GM19468 (cell line): ENCODE measurements around the gene IDNK.
"Not testable (repeated sequence)": the region's sequence is repeated elsewhere in the genome, so short reads cannot be mapped to it uniquely, and the experiment has no call there.

Experiments used
- ATAC-seq: cut with Tn5 transposase; IDR thresholded peaks from one replicate; pipeline ENCODE4 v1.9.1; 2021; ENCODE audit warnings: mild to moderate bottlenecking, moderate library complexity, moderate number of reproducible peaks; ENCODE audit not compliant: unreplicated experiment; ENCODE audit errors: extremely low read depth

IDNK gene

GRCh38 chr9:83622939-83623678, at the start of gene IDNK:
Gene IDNK, plus strand, starts transcription at chr9:83623143. Its CDS starts 29 bp downstream, at chr9:83623172.
- ATAC-seq: peak; percentile 74

GRCh38 chr9:83574482-83574881, 48.5 kb upstream of the IDNK start:
- ATAC-seq: no peak

GRCh38 chr9:83582029-83582428, 40.9 kb upstream of the IDNK start:
- ATAC-seq: no peak

DNA sequence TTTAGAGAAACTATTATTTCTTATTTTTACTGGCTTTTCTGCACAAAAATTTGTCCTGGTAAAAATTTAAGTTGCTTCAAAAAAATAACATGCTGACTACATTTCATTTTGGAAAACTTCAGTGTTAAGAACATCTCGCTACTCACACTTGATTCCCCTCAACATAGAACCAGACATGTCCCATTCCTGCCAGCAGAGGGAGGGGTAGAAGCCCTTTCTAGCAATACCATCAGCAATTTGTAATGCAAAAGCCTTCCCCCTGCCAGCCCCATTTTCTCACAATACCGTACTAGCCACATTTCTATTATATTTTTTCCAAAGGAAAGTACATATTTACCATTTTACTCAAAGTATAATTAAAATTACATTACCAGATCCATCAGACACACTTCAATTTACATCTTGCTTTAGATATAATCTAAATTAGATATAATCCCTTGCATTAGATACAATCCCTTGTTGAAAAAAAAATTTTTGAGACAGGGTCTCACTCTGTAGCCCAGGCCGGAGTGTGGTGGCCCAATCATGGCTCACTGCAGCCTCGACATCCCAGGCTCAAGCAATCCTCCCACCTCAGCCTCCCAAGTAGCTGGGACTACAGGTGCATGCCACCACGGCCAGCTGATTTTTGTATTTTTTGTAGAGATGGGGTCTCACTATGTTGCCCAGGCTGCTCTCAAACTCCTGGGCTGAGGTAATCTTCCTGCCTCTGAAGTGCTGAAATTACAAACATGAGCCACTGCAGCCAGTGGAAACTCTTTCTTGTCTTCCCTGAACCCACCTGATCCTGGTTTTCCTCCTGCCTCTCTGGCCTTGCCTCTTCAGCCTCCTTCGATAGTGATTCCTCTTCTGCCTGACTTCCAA, 39.6 kb upstream of the IDNK start:
- no peak for ATAC-seq

DNA sequence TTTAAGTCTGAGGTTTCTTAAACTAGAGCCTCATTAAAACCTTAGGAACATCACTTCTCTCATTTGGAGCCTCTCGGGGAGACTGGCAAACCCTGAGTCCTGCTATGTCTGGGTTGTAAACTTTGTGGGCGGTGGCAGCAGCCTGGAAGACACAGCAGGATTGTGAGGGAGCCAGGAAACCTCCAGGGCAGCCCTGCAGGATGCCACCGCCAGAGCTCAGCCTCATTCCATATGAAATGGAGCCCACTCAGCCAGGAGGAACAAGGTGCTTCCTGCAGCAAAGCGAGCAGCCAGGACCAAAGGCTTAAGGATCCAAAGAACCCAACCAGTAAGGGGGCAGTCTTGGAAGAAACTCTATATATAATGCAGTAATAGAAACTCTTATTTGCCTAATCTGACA, 37.9 kb upstream of the IDNK start:
- ATAC-seq: no peak

DNA sequence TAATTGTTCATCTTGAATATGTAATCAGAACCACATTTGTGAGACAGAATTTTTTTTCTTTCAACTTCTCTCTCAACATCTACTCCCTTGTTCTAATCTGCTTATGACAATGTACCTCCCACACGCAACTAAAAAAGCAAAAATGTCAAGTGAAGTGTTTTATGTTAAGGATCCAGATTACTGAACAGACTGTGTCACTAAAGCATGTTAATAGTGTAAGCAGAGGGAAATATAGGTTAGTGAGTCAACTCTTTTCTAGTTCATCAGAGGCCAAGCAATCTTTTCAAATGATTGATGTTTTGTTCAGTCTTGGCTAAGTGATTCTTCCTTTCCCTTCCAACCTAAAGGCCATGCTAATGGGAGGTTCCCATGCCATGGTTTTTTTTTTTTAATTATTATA, 34.7 kb upstream of the IDNK start:
- ATAC-seq: no peak

- ATAC-seq: no peak
Observed at GRCh38 chr9:83596899-83597504, 25.9 kb upstream of the IDNK start.

GRCh38 chr9:83598487-83598886, 24.5 kb upstream of the IDNK start:
- no peak for ATAC-seq

DNA sequence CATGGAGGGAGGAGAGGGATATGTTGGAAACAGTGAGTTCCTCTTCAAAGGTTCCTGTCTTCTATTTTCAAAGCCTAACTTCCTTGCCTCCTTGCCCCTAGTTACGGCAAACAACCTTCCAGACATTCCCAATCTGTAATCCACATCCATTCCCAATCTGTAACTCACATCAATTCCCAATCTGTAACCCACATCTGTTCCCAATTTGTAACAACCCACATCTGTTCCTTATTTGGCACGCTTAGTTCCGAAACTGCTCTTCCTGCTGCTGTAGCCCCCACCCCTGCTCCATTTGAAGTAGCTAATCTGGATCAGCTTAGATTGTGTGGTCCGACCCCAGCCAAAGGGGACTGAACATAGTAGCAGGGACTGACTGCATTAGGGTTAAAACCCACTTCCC, 23.9 kb upstream of the IDNK start:
- ATAC-seq: no peak

- no peak for ATAC-seq
Observed at GRCh38 chr9:83601463-83601862, 21.5 kb upstream of the IDNK start.

- ATAC-seq: not testable (repeated sequence)
Observed at GRCh38 chr9:83607620-83608019, 15.3 kb upstream of the IDNK start.

DNA sequence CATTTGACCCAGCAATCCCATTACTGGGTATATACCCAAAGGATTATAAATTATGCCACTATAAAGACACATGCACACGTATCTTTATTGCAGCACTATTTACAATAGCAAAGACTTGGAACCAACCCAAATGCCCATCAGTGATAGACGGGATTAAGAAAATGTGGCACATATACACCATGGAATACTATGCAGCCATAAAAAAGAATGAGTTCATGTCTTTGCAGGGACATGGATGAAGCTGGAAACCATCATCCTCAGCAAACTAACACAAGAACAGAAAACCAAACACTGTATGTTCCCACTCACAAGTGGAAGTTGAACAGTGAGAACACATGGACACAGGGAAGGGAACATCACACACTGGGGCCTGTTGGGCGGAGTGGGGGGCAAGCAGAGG, 9.6 kb upstream of the IDNK start:
- ATAC-seq: not testable (repeated sequence)

DNA sequence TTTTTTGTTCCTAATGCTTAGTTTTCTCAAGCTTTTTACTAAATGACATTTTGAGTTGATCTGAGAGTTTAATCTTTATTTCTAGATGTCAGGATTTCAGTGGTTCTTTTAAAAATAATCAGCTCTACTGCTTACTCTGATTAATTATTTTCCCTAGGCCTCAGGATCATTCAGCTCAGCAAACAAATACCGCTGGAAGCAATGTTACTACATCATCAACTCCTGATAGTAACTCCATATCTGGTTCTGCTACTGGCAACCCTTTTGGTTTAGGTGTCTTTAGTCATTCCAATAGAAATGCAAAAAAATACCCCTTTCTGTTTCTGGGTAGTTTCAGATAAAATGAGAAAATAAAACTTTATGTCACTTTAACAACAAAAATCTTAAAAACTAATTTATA, 5.6 kb upstream of the IDNK start:
- ATAC-seq: no peak

DNA sequence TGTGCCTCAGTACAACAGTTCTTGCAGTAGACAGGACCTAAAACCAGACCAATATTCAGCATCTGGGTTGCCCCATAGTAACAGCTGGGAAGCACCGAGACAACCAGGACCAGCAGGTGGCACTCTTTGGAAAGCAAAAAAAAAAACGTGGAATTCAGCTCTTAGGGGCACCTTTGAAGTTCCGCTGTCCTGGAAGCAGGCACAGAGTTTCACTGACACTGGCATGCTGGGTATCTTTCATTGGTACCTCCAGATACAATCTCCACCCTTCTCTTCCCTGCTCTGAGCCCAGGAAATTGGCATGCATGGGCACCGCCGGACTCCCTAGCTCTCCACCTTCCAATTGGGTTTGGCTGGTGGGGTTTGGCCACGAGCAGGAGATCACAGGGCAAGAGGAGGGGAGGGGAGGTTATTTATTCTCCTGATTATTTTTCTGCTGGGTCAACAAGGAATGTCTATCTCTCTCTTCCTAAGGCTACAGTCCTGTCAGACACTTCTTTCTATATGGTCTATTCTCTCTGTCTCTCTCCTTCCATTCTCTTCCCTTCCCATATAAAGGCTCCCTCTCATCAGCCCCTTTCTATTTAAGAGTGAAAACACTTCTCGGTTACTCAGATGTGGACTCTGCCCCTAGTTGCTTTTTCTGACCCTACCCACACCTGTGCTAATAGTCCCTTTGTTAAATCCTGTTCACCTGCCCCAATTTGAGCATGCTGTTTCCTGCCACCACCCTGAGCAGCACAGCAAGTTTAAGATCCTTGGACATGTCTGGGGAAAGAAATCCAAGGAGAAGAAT, 1.9 kb upstream of the IDNK start:
- no peak for ATAC-seq

DNA sequence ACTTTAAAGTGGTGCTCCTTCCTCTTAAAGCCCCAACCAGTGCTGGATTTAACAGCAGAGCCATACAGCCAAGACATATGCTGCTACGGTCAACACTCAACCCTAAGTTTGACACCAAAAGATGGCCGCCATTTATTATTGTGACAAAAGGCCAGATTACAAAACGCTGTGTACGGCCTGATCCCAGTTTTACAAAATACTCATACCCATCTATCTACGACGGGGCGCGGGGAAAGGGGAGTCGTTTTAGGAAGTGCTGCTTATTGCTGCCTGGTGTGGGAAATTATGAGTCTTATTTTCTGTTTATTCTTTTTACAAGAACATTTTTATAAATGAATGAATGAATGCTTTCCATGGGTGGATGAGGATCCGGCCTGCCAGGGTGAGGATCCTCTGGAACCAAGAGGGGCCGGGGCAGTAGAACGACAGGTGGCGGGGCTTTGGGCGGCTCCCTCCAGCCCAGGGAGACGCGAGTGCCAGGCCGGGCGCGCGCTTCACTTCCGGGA, 457 bp upstream of the IDNK start:
- ATAC-seq: peak; percentile 7

DNA sequence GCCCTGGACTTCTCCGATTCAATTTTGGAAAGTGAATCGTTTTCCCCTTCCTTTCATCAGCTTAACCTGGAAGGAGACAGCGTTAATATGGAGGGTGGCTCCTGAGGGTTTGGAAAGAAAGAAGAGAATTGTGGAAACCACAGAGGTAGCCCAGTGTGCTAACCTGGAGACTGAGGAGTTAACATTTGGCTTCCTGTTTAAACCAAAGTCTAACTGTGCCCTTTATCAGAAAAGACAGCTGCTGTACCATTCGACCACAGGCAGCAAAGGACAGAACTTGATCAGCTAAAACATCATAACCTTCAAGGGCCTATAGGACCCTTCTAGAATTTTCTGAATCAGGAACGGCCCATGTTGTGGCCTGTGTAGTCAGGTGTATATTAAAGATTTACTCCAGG, 735 bp downstream of the IDNK start:
- ATAC-seq: no peak

DNA sequence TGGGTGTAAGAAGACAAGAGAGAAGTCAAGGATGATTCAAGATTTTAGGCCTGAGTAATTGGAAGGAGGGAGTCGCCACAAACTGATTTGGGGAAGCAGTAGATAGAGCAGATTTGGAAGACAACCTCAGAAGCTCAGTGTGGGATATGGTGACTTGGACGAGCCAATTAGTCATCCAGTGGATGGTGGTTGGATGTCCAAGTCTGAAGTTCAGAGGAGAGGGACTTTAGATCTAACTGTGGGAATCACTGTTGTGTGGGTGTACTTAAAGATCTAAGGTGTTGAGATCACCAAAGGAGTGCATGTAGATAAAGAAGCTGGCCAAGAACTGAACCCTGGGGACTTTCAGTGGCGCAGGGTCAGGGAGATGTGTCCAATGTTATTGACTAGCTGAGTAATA, 2.2 kb downstream of the IDNK start:
- ATAC-seq: no peak

GRCh38 chr9:83628540-83628939, 5.6 kb downstream of the IDNK start:
- no peak for ATAC-seq

- ATAC-seq: no peak
Observed at GRCh38 chr9:83629433-83630104, 6.6 kb downstream of the IDNK start.
